Natural killer cell (primary cell): ENCODE results near the gene VPS50. TPM values are rescaled to one million over a fixed set of nuclear protein-coding genes. Genes with fewer than 3 reads are reported as not detected.

Experiments
- ATAC-seq, 3 donors: fragments of 150-1000 bp in 2 of 3; fragments of 200-7000 bp in 1 of 3; cut with Tn5 transposase; 1 replicate in 1 of 3; 2 replicates in 2 of 3; pipeline ENCODE4 v1.10.0; 2021; ENCODE audit warnings: mild to moderate bottlenecking in 2 of 3, moderate library complexity in 2 of 3
- DNase-seq, 2 donors: peaks; one replicate each; pipeline versions ENCODE4 v3.0.0 to v3.0.0-alpha.2; 2013 to 2021; ENCODE audit warnings: mixed read lengths in 1 of 2
- H3K27ac ChIP-seq: one replicate; pipeline ENCODE4 v1.5.1; 2013; ENCODE audit warnings: mild to moderate bottlenecking, low read length
- H3K27me3 ChIP-seq: one replicate; pipeline ENCODE4 v1.6.1; 2013; ENCODE audit warnings: low read length; ENCODE audit not compliant: control insufficient read depth, insufficient read depth
- H3K36me3 ChIP-seq: one replicate; pipeline ENCODE4 v1.6.1; 2013; ENCODE audit warnings: low read length; ENCODE audit not compliant: control insufficient read depth, insufficient read depth
- H3K4me1 ChIP-seq: one replicate; pipeline ENCODE4 v1.6.1; 2013; ENCODE audit warnings: low read length; ENCODE audit not compliant: control insufficient read depth, insufficient read depth
- H3K4me3 ChIP-seq: one replicate; pipeline ENCODE4 v1.5.1; 2013; ENCODE audit warnings: low read length
- H3K9me3 ChIP-seq: one replicate; pipeline ENCODE4 v1.6.1; 2013; ENCODE audit warnings: low read length; ENCODE audit not compliant: control insufficient read depth, insufficient read depth
- H3K27ac Mint-ChIP-seq, 2 donors: one replicate each; pipeline ENCODE4 v1.8.0; 2022; ENCODE audit warnings: mild to moderate bottlenecking in 2 of 2, mixed read lengths in 2 of 2, moderate library complexity in 1 of 2
- H3K27me3 Mint-ChIP-seq, 2 donors: one replicate each; pipeline ENCODE4 v1.8.0; 2022; ENCODE audit warnings: low read depth in 2 of 2, mixed read lengths in 2 of 2
- H3K36me3 Mint-ChIP-seq: one replicate; pipeline ENCODE4 v1.8.0; 2022; ENCODE audit warnings: mixed read lengths
- H3K4me1 Mint-ChIP-seq, 2 donors: one replicate each; pipeline ENCODE4 v1.8.0; 2022; ENCODE audit warnings: mixed read lengths in 2 of 2
- H3K4me3 Mint-ChIP-seq: one replicate; pipeline ENCODE4 v1.8.0; 2022; ENCODE audit warnings: mild to moderate bottlenecking, moderate library complexity, mixed read lengths
- H3K9me3 Mint-ChIP-seq, 2 donors: one replicate each; pipeline ENCODE4 v1.8.0; 2022; ENCODE audit warnings: mixed read lengths in 2 of 2
- CTCF ChIP-seq: fragments of 200-600 bp; IDR thresholded peaks from one replicate; pipeline ENCODE4 v1.8.0; 2022; ENCODE audit warnings: antibody characterized with exemption
- WGBS: methylation state at CpG from one replicate; pipeline ENCODE4 v1.1.7; 2013; ENCODE audit warnings: missing lambda C conversion rate; ENCODE audit not compliant: insufficient coverage; 5-methylcytosine and 5-hydroxymethylcytosine counted together
- intact Hi-C: fragments of 100-400 bp; cut with micrococcal nuclease; formaldehyde crosslinking; loops from one replicate; pipeline ENCODE4 v1.14.2; 2022
- total RNA-seq, 4 donors: library from RNA; stranded (reverse); fragments of 120-200 nt in 1 of 4; gene quantifications; one replicate each; pipeline versions ENCODE4 v1.2.3 to v1.2.4, GENCODE V29; 2013 to 2022

Gene VPS50
- total RNA-seq, 3 donors from 2014 or later (not counting 1 experiment from before 2014, with no cell fraction given): 29.0 to 32.8 (median 31.7) TPM

GRCh38 chr7:93399642-93400041 lies 167.5 kb downstream of the VPS50 start:
- H3K4me1 ChIP-seq: no peaks in the 10 kb centered on the region
- H3K27me3 ChIP-seq: no peaks in the 10 kb centered on the region
- 96% methylated on average over 2 of the region's 3 CpGs for WGBS
- DNase-seq (no peak), ATAC-seq (no peak)
- H3K4me3 ChIP-seq: no peak overlapping the region
- H3K36me3 Mint-ChIP-seq: no peaks in the 10 kb centered on the region
- H3K4me3 Mint-ChIP-seq: no peak overlapping the region
- H3K9me3 Mint-ChIP-seq: peaks cover 0 to 3% of the 10 kb centered on the region in 2 donors
- no peaks in the 10 kb centered on the region for H3K4me1 Mint-ChIP-seq
- H3K27ac Mint-ChIP-seq: no peak overlapping the region
- intact Hi-C loops: no loop called here
- H3K9me3 ChIP-seq: no peaks in the 10 kb centered on the region
- no peaks in the 10 kb centered on the region for H3K36me3 ChIP-seq
- no peak for TF ChIP-seq CTCF
- H3K27me3 Mint-ChIP-seq: peaks cover 4 to 8% of the 10 kb centered on the region in 2 donors
- no peak overlapping the region for H3K27ac ChIP-seq

GRCh38 chr7:93402944-93403343 lies 170.8 kb downstream of the VPS50 start:
- H3K9me3 Mint-ChIP-seq: peaks cover 3 to 9% of the 10 kb centered on the region in 2 donors
- Histone ChIP-seq H3K36me3 (no peaks in the 10 kb centered on the region), H3K27me3 (no peaks in the 10 kb centered on the region), H3K27ac (no peak overlapping the region), H3K4me3 (no peak overlapping the region), H3K4me1 (no peaks in the 10 kb centered on the region), H3K9me3 (peaks cover 4% of the 10 kb centered on the region)
- no peak overlapping the region for H3K4me3 Mint-ChIP-seq
- TF ChIP-seq CTCF: no peak
- WGBS: 78% methylated on average over 5 of the region's 5 CpGs
- H3K4me1 Mint-ChIP-seq: no peaks in the 10 kb centered on the region
- no peak overlapping the region for H3K27ac Mint-ChIP-seq
- DNase-seq: no peak
- H3K36me3 Mint-ChIP-seq: peaks cover 10% of the 10 kb centered on the region
- ATAC-seq: no peak
- intact Hi-C loops: no loop called here
- peaks cover 4 to 8% of the 10 kb centered on the region in 2 donors for H3K27me3 Mint-ChIP-seq

GRCh38 chr7:93407239-93407638 lies 175.1 kb downstream of the VPS50 start:
- H3K36me3 ChIP-seq: no peaks in the 10 kb centered on the region
- no peaks in the 10 kb centered on the region for H3K4me1 Mint-ChIP-seq
- no peak overlapping the region for H3K4me3 Mint-ChIP-seq
- intact Hi-C loops: no loop called here
- H3K27ac Mint-ChIP-seq: no peak overlapping the region
- ATAC-seq (no peak), DNase-seq (no peak)
- no peaks in the 10 kb centered on the region for H3K27me3 ChIP-seq
- H3K4me3 ChIP-seq: no peak overlapping the region
- 82% methylated on average over 5 of the region's 5 CpGs for WGBS
- H3K27ac ChIP-seq: no peak overlapping the region
- no peaks in the 10 kb centered on the region for H3K27me3 Mint-ChIP-seq
- H3K36me3 Mint-ChIP-seq: peaks cover 10% of the 10 kb centered on the region
- no peak for TF ChIP-seq CTCF
- H3K9me3 Mint-ChIP-seq: peaks cover 0 to 9% of the 10 kb centered on the region in 2 donors
- peaks cover 4% of the 10 kb centered on the region for H3K9me3 ChIP-seq
- H3K4me1 ChIP-seq: no peaks in the 10 kb centered on the region

GRCh38 chr7:93409324-93409723 lies 177.2 kb downstream of the VPS50 start:
- peaks cover 0 to 1% of the 10 kb centered on the region in 2 donors for H3K27me3 Mint-ChIP-seq
- no peaks in the 10 kb centered on the region for H3K27me3 ChIP-seq
- peaks cover 4% of the 10 kb centered on the region for H3K9me3 ChIP-seq
- no peaks in the 10 kb centered on the region for H3K4me1 Mint-ChIP-seq
- H3K4me1 ChIP-seq: no peaks in the 10 kb centered on the region
- intact Hi-C loops: no loop called here
- no peak for TF ChIP-seq CTCF
- H3K4me3 ChIP-seq: no peak overlapping the region
- H3K9me3 Mint-ChIP-seq: peaks cover 2 to 9% of the 10 kb centered on the region in 2 donors
- H3K36me3 Mint-ChIP-seq: peaks cover 10% of the 10 kb centered on the region
- H3K27ac Mint-ChIP-seq: no peak overlapping the region
- no peak for DNase-seq
- no peak overlapping the region for H3K4me3 Mint-ChIP-seq
- H3K27ac ChIP-seq: no peak overlapping the region
- 91% methylated on average over 2 of the region's 3 CpGs for WGBS
- H3K36me3 ChIP-seq: no peaks in the 10 kb centered on the region
- ATAC-seq: no peak
